Activated CD8-positive, alpha-beta memory T cell treated with anti-CD3 and anti-CD28 coated beads for 4 hours (primary cell): ENCODE data around the gene RNF212.

Experiments
- DNase-seq, 2 donors: peaks; one replicate each; pipeline ENCODE4 v3.0.0-alpha.2; 2020; ENCODE audit warnings: low read depth in 2 of 2

The RNF212 gene

DNA sequence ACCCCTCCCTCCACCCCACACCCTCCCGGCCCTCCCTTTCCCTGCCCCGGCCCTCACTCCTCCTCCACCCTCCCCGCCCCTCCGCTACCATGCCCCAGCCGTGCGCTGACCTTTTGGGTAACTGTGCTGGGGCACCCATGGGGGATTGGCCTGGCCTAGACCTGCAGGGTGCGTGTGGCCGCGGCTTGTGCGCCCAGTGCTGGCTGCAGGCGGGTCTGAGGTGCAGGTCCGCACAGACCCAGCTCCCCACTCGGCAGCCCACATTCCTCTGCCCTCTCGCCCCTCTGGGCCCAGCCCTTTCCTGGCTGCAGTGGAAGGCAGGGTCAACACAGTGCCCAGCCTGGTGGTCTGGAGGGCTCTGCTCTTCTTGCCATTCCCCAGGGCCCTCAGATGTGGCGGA is 77.3 kb downstream of the RNF212 start:
- no peak for DNase-seq

DNA sequence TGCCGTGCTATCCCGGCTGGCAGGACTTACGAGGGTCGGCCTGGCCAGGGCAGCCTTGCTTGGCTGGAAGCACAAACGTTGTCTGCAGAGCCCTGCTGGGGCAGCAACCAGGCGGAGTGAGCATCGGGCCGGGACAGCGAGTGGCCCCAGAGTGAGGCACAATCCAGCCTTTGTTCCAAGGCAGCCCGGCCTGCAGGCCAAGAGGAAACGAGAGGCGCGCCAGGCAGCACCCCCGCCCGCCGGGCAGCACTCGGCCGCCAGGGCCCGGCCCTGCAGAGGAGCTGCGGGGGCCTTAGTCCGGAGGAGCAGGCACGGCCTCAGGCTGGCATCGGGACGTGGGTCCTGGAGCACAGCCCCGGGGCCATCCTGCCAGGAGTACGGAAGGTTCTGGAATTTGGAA is 77.9 kb downstream of the RNF212 start:
- no peak for DNase-seq

DNA sequence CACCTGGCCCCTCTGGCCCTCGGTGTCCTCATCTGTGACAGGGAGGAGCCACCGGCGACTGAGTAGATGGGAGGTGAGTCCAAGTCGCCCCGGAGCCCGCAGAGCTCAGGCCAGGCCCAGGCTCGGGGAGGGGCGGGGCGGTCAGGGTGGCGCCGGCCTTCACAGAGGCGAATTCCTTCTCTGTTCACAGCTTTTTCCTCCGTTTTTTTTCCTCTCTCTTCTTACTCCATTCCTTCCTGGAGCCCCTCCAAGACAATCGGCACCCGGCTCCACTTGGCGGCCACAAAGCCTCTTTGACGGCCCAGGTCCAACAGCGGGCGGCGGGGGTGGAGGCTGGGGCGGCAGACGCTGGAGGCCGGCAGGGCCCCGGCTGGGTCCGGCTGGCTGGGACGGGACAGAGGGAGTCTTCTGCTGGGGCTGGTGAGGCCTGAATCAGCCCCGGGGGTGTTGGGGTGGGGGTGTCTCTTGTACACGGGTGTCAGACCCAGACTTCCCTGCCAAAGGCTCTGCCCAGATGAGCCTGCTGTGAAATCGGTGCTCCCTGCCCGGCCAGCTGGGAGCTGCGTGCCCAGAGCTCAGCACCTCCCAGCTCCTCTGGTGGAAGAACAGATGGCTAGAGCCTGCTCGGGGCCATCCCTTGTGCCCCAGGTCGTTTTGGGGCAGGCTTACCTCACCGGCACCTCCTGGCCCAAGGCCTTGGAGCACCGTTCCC is 79.4 kb downstream of the RNF212 start:
- no peak for DNase-seq

DNA sequence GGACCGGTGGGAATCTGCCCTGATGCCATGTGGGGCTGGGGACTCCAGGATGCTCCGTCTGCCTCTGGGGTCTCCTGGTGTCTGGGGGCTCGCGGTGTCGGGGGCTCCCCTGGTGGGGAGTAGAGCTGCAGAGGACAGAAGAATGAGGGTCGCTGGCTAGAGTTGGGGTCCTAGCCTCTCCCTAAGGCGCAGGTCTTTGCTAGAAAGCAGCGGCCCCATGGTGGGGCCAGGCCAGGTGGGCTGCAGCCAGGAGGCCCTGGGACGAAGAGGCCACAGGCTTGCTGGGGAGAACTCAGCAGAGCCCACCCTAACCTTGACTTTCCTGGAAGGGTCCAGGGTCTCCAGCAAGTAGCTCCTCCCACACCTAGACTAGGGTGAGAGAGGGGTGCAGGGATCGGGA is 80.5 kb downstream of the RNF212 start:
- no peak for DNase-seq

DNA sequence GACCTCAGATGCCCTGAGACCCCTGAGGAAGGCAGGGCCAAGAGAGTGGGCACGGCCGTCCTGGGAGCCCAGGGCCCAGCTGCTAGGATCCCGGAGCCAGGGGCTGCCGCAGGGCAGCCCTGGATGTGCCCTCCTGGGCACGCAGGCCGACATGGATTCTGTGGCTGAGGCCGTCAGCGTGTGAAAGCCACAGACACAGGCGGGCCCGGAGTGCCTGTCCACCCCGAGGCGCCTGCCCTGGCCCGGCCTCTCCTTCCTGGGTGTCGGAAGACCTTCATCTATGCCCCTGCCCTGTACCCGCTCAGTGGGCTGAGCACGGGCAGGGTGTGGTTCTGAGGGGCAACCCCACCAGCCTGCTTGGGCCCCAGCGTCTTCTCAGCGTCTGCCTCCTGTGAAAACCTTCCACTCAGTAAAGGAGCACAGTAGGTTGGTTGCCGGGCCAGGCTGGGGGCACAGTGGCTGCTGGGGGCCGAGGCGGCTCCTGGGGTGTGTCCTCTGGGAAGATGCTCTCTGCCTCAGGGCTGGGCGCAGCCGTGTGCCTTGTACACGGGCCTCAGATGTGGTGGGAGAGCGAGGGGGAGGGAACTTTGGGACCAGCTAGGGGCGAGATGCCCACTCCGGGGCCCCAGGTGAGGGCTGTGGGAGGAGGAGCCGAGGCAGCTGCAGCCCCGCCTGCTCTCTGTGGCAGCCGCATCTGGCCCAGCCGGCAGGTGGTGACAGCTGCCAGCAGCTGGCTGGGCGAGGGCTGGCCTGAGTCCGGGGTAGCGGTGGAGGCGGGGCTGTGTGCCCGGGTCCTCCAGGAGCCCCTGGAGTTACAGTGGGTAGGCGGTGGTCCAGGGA is 81.2 kb downstream of the RNF212 start:
- no peak for DNase-seq

DNA sequence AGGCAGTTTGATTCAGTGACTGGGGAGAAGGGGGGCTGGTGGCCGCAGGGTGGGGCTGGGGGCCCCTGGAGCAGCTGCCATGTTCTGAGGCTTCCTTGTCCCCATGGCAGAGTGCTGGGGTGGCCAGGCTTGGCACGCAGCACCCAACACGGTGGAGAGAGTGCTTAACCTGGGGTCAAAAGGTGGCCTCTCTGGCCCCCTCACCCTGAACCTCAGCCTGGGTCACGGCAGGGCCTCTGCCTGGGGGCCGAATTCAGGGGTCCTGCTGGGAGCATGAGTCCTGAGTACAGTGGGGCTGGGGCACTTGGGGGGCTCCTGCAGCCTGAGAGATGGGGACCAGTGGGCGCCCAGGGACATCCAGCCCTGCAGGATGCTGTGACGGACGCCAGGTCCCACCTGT is 82.0 kb downstream of the RNF212 start:
- no peak for DNase-seq

DNA sequence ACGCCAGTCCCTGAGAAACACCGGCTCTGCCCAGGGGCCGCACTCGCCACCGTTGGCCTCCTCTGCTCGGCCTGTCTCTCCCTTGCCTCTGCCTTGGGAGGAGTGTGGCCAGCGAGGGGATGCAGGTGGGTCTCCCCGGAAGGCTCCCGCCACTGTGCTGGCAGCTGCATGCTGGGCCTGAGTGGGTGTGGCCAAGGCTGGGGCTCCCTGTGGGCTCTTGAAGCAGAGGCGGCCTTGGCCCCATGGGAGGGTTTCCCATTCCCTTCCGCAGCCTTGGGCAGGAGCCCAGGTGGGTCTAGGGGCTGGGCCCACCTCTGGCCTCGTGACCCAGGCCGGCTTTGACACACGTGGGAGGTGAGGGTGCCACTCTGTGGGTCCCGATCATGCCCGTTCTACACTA is 82.8 kb downstream of the RNF212 start:
- no peak for DNase-seq

DNA sequence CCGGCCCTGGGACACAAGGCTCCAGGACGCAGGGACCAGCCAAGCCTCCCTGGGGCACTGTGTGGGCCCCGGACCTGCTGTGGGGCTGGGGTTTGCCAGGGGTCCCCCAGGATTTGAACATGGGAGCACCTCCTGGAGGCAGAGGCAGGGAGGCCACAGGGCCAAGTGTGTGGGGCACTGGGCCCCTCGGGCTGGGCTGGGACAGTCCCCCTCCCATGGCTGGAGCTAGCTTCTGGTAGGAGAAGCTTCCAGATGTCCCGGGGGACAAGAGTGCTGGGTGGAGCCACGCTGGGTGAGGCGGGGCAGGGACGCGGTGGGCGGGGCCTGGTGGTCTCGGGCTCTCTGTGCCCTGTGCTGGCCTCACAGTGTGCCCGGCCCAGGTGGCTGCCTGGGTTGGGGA is 83.3 kb downstream of the RNF212 start:
- DNase-seq = no peak

DNA sequence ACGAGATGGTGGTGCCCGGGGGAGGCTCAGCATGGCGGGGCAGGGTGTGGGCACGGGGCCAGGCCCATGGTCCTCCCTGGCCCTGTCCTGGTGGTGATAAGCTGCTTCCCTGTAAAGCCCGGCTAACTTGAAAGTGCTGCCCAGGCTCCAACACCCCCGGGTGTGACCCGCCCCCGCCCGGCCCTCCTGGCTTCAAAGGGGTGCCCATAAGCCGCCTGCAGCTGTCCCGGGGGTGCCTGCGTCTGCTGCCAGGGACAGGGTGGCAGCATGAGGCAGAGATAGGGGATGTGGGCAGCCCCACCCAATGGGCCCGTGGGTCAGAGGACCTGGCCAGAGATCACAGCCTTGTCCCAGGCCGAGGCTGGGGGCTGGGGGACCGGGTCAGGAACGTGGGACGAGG is 83.8 kb downstream of the RNF212 start:
- no peak for DNase-seq

DNA sequence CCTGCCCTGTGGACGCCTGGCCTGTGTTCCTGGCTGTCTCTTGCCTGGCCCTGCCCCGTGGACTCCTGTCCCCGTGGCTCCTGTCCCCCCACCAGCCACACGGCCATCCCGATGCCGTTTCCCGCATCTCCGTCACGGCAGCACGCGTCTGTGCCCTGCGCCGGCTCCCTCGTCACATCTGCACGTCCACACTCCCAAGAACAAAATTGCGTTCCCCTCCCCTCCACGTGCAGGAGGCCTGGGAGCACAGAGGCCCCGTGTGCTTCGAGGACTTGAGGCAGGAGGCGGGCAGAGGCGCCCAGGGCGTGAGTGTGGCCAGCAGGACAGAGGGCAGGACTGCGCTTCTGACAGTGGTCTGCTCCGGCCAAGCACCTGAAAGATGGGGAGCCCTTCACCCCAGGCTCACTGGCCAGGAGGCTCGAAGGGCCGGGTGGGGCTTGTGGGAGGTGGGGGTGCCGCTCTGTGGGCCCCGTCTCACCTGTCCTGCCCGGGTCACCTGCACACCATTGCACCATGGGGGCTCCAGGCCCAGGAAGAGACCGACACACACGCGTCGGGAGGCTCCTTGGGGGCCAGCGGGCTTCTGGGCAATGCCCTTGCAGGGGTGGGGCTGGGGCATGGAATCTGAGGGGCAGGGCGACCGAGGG is 84.7 kb downstream of the RNF212 start:
- DNase-seq = no peak

DNA sequence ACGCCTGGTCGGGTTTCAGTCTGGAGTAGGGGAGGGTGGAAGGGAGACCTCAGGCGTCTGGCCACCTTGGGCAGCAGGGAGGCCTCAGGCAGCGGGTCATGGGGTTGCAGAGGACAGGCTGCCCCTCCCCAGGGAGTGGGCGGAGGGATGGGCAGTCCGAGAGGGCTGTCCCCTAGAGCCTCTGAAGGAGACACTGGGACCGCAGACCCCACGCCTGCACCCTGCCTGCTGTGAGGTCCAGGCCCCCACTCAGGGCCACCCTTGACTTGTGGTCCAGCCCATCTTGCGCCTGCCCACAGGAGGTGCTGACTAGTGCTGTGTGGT is 85.5 kb downstream of the RNF212 start:
- DNase-seq = no peak

DNA sequence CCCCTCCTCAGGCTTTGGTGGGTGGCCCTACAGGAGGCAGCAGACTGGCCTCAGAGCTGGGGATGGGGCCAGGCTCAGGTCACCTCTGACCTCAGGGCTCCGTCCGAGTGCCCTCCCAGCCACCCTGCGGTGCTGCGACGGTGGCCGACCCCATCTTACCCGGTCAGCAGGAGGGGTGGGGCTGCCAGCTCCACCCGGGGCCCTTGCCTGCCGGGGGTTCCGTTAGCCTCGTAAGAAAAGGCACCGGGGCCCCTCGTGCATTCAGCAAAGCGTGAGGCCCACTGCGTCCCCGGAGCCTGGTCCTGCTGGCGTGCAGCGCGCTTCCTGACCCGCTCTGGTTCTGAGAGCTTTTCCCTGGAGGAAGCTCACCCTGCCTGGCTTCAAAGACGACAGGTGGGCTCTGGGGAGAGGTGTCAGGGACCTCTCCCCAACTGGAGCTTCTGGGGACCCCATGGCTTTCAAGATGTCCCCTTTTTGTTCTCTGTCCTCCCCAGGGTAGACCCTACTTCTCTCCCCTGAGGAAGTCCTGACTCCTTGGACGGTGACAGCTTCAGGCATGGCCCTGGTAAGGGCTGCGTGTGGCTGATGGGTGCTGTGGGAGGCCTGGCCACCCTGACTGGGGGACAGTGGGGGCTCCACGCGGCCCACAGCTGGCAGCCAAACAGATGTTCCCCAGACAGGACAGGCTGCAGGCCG is 86.0 kb downstream of the RNF212 start:
- DNase-seq = no peak

DNA sequence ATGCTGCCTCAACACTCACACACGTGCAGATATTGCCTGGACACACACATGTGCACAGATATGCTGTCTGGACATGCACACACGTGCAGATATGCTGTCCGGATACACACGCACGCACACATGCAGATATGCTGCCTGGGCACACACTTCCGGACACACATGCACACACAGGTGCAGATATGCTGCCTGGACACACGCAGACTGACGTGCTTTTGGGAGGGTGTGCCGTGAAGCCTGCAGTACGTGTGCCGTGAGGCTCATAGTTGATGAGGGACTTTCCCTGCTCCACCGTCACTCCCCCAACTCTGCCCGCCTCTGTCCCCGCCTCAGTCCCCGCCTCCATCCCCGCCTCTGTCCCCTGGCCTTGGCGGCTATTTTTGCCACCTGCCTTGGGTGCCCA is 87.2 kb downstream of the RNF212 start:
- no peak for DNase-seq

DNA sequence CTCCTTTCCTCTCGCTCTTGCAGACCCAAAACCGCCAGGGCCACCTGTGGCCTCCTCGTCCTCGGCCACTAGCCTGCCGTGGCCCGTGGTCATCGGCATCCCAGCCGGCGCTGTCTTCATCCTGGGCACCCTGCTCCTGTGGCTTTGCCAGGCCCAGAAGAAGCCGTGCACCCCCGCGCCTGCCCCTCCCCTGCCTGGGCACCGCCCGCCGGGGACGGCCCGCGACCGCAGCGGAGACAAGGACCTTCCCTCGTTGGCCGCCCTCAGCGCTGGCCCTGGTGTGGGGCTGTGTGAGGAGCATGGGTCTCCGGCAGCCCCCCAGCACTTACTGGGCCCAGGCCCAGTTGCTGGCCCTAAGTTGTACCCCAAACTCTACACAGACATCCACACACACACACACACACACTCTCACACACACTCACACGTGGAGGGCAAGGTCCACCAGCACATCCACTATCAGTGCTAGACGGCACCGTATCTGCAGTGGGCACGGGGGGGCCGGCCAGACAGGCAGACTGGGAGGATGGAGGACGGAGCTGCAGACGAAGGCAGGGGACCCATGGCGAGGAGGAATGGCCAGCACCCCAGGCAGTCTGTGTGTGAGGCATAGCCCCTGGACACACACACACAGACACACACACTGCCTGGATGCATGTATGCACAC is 88.3 kb downstream of the RNF212 start:
- no peak for DNase-seq

DNA sequence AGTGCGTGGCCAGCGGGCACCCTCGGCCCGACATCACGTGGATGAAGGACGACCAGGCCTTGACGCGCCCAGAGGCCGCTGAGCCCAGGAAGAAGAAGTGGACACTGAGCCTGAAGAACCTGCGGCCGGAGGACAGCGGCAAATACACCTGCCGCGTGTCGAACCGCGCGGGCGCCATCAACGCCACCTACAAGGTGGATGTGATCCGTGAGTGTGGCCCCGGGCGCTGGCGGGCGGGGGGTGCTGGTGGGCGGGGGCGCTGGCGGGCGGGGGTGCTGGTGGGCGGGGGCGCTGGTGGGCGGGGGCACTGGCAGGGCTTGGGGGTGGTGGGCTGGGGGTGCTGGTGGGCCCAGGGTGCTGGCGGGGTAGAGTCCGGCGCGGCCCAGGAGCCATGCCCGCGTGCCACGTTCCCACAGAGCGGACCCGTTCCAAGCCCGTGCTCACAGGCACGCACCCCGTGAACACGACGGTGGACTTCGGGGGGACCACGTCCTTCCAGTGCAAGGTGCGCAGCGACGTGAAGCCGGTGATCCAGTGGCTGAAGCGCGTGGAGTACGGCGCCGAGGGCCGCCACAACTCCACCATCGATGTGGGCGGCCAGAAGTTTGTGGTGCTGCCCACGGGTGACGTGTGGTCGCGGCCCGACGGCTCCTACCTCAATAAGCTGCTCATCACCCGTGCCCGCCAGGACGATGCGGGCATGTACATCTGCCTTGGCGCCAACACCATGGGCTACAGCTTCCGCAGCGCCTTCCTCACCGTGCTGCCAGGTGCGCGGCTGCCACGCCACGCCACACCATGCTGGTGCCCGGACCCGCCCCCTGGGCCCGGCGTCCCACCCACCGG is 89.2 kb downstream of the RNF212 start:
- no peak for DNase-seq

DNA sequence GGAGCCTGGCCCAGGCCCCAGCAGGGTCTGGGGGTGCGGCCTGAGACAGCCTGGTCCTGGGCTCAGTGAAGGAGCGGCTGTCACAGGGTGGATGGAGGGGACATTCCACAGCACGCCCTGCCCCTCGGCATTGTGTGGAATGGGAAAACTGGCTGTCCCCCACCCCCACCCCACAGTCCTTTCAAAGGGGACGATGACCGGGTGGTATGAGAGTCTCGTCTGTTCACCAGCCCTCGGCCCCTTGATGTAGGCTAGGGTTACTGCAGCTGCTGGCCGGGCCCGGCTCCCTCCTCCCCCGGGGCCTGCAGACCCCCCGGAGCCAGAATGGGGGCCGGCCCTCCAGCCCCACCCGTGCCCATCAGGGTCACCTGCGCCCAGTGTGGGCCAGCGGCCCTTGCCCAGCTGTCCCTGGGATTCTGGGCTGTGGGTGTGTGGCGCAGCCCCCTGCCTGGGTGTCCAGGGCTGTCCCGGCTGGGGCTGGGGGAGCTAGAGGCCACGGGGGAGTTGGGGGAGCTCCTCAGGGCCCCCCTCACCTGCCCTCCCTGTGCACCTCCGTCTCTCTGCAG is 90.2 kb downstream of the RNF212 start:
- DNase-seq = no peak

DNA sequence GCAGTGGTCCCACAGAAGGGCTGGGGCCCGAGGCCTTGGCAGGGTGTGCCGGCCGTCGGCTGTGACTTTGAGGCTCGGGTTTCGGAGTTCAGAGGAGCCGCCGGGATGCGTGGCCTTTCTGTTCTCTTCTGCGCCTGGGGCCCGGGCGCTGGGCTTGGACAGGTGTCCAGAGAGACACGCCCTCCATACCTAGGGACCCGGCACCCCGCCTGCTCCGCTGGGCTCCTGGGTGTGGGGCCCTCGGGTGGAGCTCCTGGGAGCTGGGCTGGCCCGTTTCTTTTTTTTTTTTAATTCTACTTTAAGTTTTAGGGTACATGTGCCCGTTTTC is 90.7 kb downstream of the RNF212 start:
- DNase-seq = no peak

DNA sequence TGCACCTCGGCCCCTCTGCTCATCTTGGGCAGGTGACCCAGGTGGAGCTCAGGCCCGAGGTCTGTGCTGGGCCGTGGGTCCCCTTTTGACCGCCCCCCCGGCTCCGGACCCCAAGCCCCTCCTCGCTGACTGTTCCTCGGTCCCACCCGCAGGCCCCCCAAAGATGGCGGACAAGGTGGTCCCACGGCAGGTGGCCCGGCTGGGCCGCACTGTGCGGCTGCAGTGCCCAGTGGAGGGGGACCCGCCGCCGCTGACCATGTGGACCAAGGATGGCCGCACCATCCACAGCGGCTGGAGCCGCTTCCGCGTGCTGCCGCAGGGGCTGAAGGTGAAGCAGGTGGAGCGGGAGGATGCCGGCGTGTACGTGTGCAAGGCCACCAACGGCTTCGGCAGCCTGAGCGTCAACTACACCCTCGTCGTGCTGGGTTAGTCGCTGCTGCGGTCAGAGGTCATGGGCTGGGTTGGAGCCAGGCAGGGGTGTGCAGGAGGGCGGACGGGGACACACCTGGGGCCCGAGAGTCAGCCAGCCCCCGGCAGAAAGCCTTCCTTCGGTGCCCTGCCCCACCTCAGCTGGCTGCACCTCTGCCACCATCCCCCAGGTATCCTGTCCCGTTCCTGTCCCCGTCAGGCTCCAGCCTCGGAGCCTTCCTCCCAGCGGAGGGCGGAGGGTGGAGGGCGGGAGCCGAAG is 91.2 kb downstream of the RNF212 start:
- no peak for DNase-seq
